GM12878 (cell line): Measurements from ENCODE around the gene MMEL1. TPM values are rescaled to one million over a fixed set of nuclear protein-coding genes. Genes with fewer than 3 reads are reported as not detected.

Experiments used
- ATAC-seq: fragments of 200-7000 bp; cut with Tn5 transposase; 3 replicates; pipeline ENCODE4 v1.9.1; 2020; ENCODE audit warnings: mild to moderate bottlenecking, moderate library complexity
- BruUV-seq: library from RNA; stranded (reverse); fragments of 400-500 nt; replicated peaks from 2 replicates; lab custom pipeline; 2021; lab: Mats Ljungman, UMichigan
- CTCF ChIA-PET: fragments of 300-600 bp; sonication (Branson Sonifier 250); formaldehyde crosslinking; extraction: SDS; loops from one replicate; lab custom pipeline; 2021; ENCODE audit warnings: inconsistent platforms; lab: Yijun Ruan, JAX
- POLR2A ChIA-PET: fragments of 350-600 bp; formaldehyde crosslinking; extraction: SDS; loops from one replicate; lab custom pipeline; 2021; ENCODE audit warnings: inconsistent platforms; lab: Charles Lee
- RAD21 ChIA-PET: fragments of 300-600 bp; sonication (Branson Sonifier 250); formaldehyde crosslinking; loops from one replicate; lab custom pipeline; 2023; ENCODE audit warnings: antibody characterized with exemption; ENCODE audit not compliant: unreplicated experiment; lab: Charles Lee
- SMC1A ChIA-PET: fragments of 300-600 bp; sonication (Branson Sonifier 250); formaldehyde crosslinking; loops from one replicate; lab custom pipeline; 2023; ENCODE audit not compliant: unreplicated experiment, uncharacterized antibody; lab: Charles Lee
- DNase-seq: peaks from one replicate; pipeline ENCODE4 v3.0.0-alpha.2; 2011; ENCODE audit warnings: low read depth, low spot score
- FAIRE-seq: peaks from 3 replicates; lab custom pipeline; 2011; peaks lifted over from hg19 to GRCh38; lab: Jason Lieb, UNC
- H2AFZ ChIP-seq: 2 replicates; pipeline ENCODE4 v1.6.0; 2011; ENCODE audit warnings: low read depth, low read length, control low read depth; ENCODE audit not compliant: control insufficient read depth
- H3K27ac ChIP-seq: 2 replicates; pipeline ENCODE4 v1.5.1; 2011; ENCODE audit warnings: control low read depth; ENCODE audit not compliant: control insufficient read depth, insufficient read depth
- H3K27me3 ChIP-seq, 2 experiments: replicated peaks in 1 of 2; 2 replicates each; pipeline versions ENCODE4 v1.6.0 to v1.6.1; 2011; ENCODE audit warnings: low read length in 1 of 2; ENCODE audit not compliant: control insufficient read depth in 2 of 2, insufficient read depth in 2 of 2
- H3K36me3 ChIP-seq, 2 experiments: 2 replicates each; pipeline ENCODE4 v1.5.1; 2011; ENCODE audit warnings: low read length in 1 of 2; ENCODE audit not compliant: control insufficient read depth in 2 of 2, insufficient read depth in 2 of 2
- H3K4me1 ChIP-seq: 2 replicates; pipeline ENCODE4 v1.6.1; 2011; ENCODE audit warnings: mild to moderate bottlenecking, low read length, moderate library complexity, mixed read lengths; ENCODE audit not compliant: control insufficient read depth, insufficient read depth
- H3K4me2 ChIP-seq: 2 replicates; pipeline ENCODE4 v1.6.0; 2011; ENCODE audit warnings: control low read depth; ENCODE audit not compliant: control insufficient read depth, insufficient read depth
- H3K4me3 ChIP-seq: fragments of 200-600 bp; sonication (generic); 2 replicates; pipeline ENCODE4 v1.5.1; 2016
- H3K79me2 ChIP-seq: 2 replicates; pipeline ENCODE4 v1.6.0; 2011; ENCODE audit warnings: low read length; ENCODE audit not compliant: control insufficient read depth, insufficient read depth
- H3K9ac ChIP-seq: 2 replicates; pipeline ENCODE4 v1.8.0; 2011; ENCODE audit warnings: low read length, control low read depth, mixed read lengths; ENCODE audit not compliant: control insufficient read depth, insufficient read depth
- H3K9me3 ChIP-seq: replicated peaks from 3 replicates; pipeline ENCODE4 v1.5.1; 2011; ENCODE audit warnings: mild to moderate bottlenecking, low read length; ENCODE audit not compliant: control insufficient read depth, insufficient read depth
- H4K20me1 ChIP-seq: 2 replicates; pipeline ENCODE4 v1.6.0; 2011; ENCODE audit not compliant: control insufficient read depth, insufficient read depth
- CREB1 ChIP-seq: IDR thresholded peaks from 2 replicates; pipeline ENCODE4 v1.6.1; 2012; ENCODE audit warnings: low read depth, mild to moderate bottlenecking, inconsistent platforms
- E2F4 ChIP-seq: IDR thresholded peaks from 2 replicates; pipeline ENCODE4 v1.6.1; 2012; ENCODE audit warnings: low read depth, low read length, improper control_type of control experiment
- EED ChIP-seq: sonication (generic); IDR thresholded peaks from 2 replicates; pipeline ENCODE4 v1.6.1; 2016; ENCODE audit warnings: antibody characterized with exemption, low read depth
- KDM1A ChIP-seq: fragments of 200-600 bp; sonication (generic); IDR thresholded peaks from 2 replicates; pipeline ENCODE4 v1.6.1; 2016; ENCODE audit warnings: borderline replicate concordance
- MLLT1 ChIP-seq: fragments of 450-650 bp; IDR thresholded peaks from 2 replicates; pipeline ENCODE4 v1.6.1; 2016; ENCODE audit warnings: mild to moderate bottlenecking
- REST ChIP-seq: IDR thresholded peaks from 2 replicates; pipeline ENCODE4 v1.6.1; 2012; ENCODE audit warnings: mild to moderate bottlenecking, low read depth, low read length
- SREBF2 ChIP-seq: IDR thresholded peaks from 2 replicates; pipeline ENCODE4 v1.6.1; 2012; ENCODE audit warnings: mild to moderate bottlenecking, low read length
- TAF1 ChIP-seq: IDR thresholded peaks from 2 replicates; pipeline ENCODE4 v1.6.1; 2011; ENCODE audit warnings: mild to moderate bottlenecking, low read depth, low read length, borderline replicate concordance
- ZBTB11 ChIP-seq: fragments of 450-650 bp; formaldehyde crosslinking; IDR thresholded peaks from 2 replicates; pipeline ENCODE4 v1.5.0; 2022; ENCODE audit warnings: mild to moderate bottlenecking, missing genetic modification characterization
- ZNF384 ChIP-seq: IDR thresholded peaks from 2 replicates; pipeline ENCODE4 v1.6.1; 2012; ENCODE audit warnings: low read depth, mild to moderate bottlenecking, low read length, improper control_type of control experiment, borderline replicate concordance
- WGBS: methylation state at CpG from one replicate; pipeline ENCODE4 v1.1.6; 2016; ENCODE audit warnings: low lambda C conversion rate; ENCODE audit not compliant: insufficient replicate concordance, insufficient coverage; ENCODE audit errors: missing lambda C conversion rate; 5-methylcytosine and 5-hydroxymethylcytosine counted together
- in situ Hi-C: fragments of 300-500 bp; cut with MboI; formaldehyde crosslinking; loops from 9 replicates; pipeline ENCODE4 v1.14.3; 2018; ENCODE audit warnings: mixed read lengths
- intact Hi-C: fragments of 100-400 bp; cut with micrococcal nuclease; formaldehyde crosslinking; loops from one replicate; pipeline ENCODE4 v1.14.2; 2022; ENCODE audit not compliant: unreplicated experiment
- polyA plus RNA-seq, 11 experiments: library from polyadenylated mRNA; depleted of rRNA in 4 of 11; unstranded in 6 of 11; stranded (reverse) in 5 of 11; fragments of >200 nt; fragmentation: Nextera tagmentation in 4 of 11; fragmentation: Illumina TruSeq in 1 of 11; extraction: Ambion mirVana in 4 of 11; extraction: Trizol in 1 of 11; gene quantifications; 1 replicate in 1 of 11; 2 replicates in 10 of 11; pipeline versions ENCODE4 v1.2.1 to v1.2.3, GENCODE V29; 2011 to 2016; ENCODE audit warnings: inconsistent platforms in 2 of 11, missing spikeins in 2 of 11, low read depth in 1 of 11
- total RNA-seq, 4 experiments: library from RNA; depleted of rRNA in 3 of 4; stranded (reverse); fragments of >200 nt in 3 of 4; fragmentation: Illumina TruSeq in 1 of 4; extraction: Trizol in 1 of 4; gene quantifications; 2 replicates each; pipeline versions ENCODE4 v1.2.1 to v1.2.3, GENCODE V29; 2013 to 2021

The MMEL1 gene
- total and polyA plus RNA-seq, 10 of the 15 experiments (the other 5 are each of a cell fraction or from before 2014, with no cell fraction given) = 0.11 TPM; not detected in 9

- WGBS = under 1% methylated on average over 26 of the region's 107 CpGs
- Histone ChIP-seq H3K9me3 (no peaks in the 10 kb centered on the region), H3K79me2 (peaks cover 4% of the 10 kb centered on the region), H3K4me3 (peak within 1 kb of the TSS; percentile 81), H3K27ac (peak within 1 kb of the TSS; percentile 97), H3K9ac (peak within 1 kb of the TSS; percentile 89), H3K36me3 (0 out of 4 replicates have a peak, but pooled peaks cover 0 to 2% of the 10 kb centered on the region in 2 experiments), H3K27me3 (no peaks in the 10 kb centered on the region), H3K4me2 (peak within 1 kb of the TSS; percentile 96), H3K4me1 (peaks cover 24% of the 10 kb centered on the region), H2AFZ (peak within 1 kb of the TSS; percentile 74), H4K20me1 (no peaks in the 10 kb centered on the region)
- in situ Hi-C loops = no loop called here
- ChIA-PET SMC1A (interaction anchor here (1.2 to 5.0 kb wide), 9 partner anchors 9 to 392 kb away, joined by 3 to 39 read pairs (median 6); partner anchors contain the start of genes FAAP20, PANK4 and TNFRSF14), CTCF (interaction anchor here (0.8 to 7.2 kb wide), 7 partner anchors 9 to 173 kb away, joined by 3 to 54 read pairs (median 5); partner anchors contain the start of genes PEX10 and TNFRSF14), POLR2A (interaction anchor here (0.7 to 6.5 kb wide), 9 partner anchors 9 to 173 kb away, joined by 3 to 61 read pairs (median 9); partner anchors contain the start of genes PANK4, PEX10 and TNFRSF14), RAD21 (interaction anchor here (0.9 to 6.1 kb wide), 8 partner anchors 9 to 1091 kb away, joined by 3 to 54 read pairs (median 12); partner anchors contain the start of genes PANK4 and TNFRSF14)
- intact Hi-C loops = loop anchor here (2.0 kb wide), 1 partner anchor 56 kb away; no protein-coding TSS in a partner anchor
- peak; percentile 83 for DNase-seq
- BruUV-seq = no TSS peak
- FAIRE-seq = peak; percentile 35
- peak; percentile 91 for ATAC-seq
- peak; percentile 73 for TF ChIP-seq REST
- no peak for TF ChIP-seq EED
- no peak for TF ChIP-seq CREB1
- no peak for TF ChIP-seq ZNF384
- no peak for TF ChIP-seq MLLT1
- TF ChIP-seq TAF1 = peak; percentile 51; the same call in 1 of the 2 replicates
- TF ChIP-seq E2F4 = peak; percentile 55; the same call in 1 of the 2 replicates
- no peak for TF ChIP-seq ZBTB11 (CRISPR knock-in tag)
- TF ChIP-seq SREBF2 = no peak
- TF ChIP-seq KDM1A = no peak
Measured at GRCh38 chr1:2586154-2587070, 46.4 kb downstream of the MMEL1 start, which contains the start of gene PRXL2B. Gene PRXL2B (plus strand): TSS chr1:2586777. CDS start chr1:2586886, 109 bp downstream.
